ENCODE data around the gene ERC2.

ERC2 gene

DNA sequence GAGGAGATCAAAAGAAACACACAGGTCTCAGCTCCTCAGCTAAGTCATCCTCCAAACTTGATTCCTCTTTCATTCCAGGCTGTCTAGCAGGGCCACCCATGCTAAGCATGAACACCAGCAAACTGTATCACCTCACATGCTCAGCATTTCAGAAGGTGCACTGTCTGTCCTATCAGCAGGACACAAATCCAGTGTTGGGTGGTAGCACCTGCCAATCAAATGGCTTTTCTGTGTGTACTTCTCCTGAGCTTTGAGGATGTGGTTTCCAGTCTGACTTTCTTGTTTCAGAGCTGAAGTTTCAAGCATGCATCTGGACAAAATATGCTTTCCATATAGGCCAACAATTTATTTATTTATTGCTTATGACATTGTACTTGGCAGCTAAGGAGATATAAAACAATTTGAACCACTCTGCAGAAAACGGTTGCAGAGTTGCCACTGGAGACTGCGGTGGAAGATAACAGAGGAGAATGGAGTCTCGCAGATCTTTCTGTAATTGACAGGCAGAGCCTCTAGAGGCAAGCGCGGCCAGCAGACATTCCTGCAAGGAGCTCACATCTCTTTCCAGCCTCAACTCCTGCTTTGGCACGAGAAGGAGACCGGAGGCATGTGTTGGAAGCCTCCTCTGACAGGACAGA, 814.0 kb downstream of the ERC2 start:
- no peak for DNase-seq

- DNase-seq = no peak
Measured at GRCh38 chr3:55651011-55651410, 817.3 kb downstream of the ERC2 start.

DNA sequence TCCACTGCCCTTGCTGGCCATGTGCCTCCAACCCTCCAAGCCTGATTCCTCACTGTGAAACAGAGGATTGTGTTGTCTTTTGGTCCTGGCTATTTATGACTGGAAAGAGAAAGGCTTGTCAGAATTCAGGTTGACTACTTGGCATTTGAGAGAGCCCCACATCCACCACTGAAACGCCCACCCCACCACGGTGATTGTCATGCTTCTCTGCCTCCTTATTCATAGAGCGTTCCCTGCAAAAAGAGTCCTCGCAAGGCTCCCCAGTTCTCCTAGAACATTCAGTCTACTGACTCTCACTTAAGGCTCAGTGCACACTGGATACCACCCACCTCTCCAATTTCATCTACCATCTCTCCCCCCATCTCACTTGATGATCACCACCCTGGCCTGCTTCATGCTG, 818.3 kb downstream of the ERC2 start:
- DNase-seq = no peak

GRCh38 chr3:55649554-55649953, 818.7 kb downstream of the ERC2 start:
- DNase-seq = no peak

- DNase-seq = no peak
Measured at GRCh38 chr3:55648591-55649318, 819.5 kb downstream of the ERC2 start.

GRCh38 chr3:55647670-55648069, 820.6 kb downstream of the ERC2 start:
- DNase-seq = no peak

DNA sequence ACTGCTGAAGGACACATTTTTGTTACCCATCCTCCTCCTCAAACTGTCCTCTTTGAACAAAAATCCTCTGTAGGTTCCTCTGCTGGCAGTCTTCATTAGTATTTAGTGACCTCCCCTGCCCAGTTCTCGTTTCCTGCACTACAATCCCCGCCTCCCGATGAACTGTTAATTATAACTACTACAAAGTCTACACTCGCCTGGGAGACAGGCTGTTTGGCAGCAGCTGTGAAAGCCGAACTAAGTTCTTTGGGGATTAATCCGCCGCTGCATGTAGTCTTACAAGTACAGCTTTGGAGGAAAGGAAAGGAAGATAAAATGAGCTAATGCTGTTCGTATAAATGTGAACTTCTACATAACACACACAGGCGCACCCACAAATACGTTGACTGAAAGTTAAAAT, 821.2 kb downstream of the ERC2 start:
- DNase-seq = no peak

DNA sequence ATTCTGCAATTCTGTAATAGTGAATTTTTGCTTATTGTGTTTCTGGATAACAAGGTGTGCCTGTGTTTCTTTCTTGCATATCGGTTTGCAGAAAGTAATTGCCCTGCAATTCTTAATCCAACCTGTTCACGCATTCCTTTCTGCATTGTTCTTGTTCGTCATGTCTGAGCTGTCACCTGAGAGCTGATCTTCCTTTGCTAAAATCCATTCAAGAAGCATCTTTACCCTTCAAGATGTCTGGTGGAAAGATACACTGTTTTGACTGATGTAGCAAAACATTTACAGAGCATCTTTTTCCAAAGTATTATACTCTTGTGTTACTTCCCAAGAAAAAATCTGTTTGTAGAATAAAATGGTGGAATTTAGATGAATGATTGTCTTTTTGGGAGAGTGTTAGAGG, 822.1 kb downstream of the ERC2 start:
- no peak for DNase-seq

GRCh38 chr3:55645422-55645821, 822.8 kb downstream of the ERC2 start:
- no peak for DNase-seq

- DNase-seq = no peak
Measured at GRCh38 chr3:55643283-55643682, 825.0 kb downstream of the ERC2 start.

- DNase-seq = no peak
Measured at GRCh38 chr3:55641964-55642363, 826.3 kb downstream of the ERC2 start.

DNA sequence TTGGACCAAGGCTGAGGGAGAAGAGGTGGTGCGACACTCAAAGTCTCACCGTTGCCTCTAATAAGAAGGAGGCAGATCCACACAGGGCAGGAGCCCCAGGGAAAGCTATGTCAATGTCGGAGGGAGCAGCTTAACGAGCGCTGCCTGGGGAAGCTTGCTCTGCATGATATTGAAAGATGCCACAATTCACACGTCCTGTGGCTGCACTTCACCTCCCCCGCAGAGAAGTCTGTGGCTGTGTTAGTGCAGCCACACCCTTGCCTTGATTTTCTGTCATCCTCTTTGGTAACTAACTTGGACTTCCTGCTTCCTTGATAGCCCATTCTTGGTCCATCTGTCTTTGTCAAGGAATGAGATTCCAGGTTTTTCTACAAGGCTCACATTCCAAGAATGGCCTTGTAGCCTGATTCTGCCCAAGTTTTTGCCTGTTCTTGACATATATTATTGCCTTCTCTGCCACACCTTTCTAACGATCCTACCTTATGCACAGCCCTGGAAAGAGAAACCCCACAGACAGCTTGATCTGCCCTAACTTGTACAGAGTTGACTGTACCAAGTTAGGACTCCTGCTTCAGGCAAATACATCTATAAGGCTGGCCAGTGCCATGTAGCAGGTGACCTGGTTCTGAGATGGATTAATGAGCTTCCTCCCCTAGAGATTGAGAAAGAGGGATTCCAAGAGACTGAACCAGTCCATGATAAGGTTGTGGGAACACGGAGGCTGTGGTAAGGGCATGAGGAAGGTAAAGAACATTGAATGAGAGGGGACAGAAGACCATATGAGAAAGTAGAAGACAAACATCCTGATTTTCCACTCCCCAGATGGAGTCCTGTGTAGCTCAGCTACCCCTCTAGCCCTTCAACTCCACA, 828.1 kb downstream of the ERC2 start:
- no peak for DNase-seq

DNA sequence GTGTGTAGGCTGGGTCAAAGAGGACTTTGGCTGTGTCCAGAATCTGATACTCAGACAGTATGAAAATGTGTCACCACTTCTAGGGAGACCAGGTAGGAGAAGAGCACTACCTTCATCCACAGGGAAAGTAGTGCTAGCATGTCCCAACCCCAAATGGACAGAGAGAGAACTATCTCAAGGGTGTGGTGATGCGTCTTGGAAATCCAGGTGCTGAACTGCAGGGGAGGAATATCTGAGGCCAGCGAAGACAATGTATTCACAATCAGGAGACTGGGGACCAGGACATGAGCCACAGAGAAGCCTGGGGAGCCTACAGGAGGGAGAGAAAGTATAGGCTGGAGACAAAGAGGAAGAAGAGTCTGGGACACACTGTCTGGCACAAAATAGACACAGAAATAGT, 829.1 kb downstream of the ERC2 start:
- DNase-seq = no peak

- DNase-seq = no peak
Measured at GRCh38 chr3:55637906-55638638, 830.2 kb downstream of the ERC2 start.

DNA sequence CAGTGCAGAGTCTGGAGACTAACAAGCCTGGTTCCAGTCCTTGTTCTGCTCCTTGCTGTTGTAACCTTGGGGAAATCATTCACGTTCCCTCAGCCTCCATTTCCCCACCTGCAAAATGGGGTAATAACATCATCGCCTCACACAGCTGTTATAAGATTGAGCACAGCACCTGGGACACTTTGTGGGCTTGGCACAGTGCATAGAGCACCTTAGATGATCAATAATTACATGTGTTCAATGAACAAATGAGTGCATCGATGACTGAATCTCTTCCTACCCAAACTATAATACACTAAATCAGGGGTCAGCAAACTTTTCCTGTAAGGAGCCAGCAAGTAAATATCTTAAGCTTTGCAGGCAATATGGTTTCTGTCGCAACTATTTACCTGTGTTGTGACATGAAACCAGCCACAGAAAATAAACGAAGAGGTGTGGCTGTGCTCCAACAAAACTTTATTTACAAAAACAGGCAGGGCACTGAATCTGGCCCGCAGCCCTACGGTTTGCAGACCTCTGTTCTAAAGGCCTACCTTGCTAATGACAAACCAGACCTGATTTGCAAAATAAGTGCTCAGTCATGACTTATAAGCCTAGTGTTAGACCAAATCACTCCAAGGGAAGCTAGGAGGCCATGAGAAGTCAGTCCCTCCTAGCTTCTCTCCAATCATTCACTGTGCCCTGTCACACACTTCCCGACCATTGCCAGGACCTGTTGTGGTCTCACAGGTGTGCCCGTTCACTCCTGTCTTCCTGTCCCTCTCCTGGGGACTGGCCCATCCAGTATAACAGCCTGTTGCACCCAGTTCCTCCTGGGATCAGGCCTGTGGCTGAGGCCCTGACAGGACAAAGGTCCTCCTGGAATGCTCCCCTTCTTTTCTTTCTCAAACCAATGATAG, 831.7 kb downstream of the ERC2 start:
- no peak for DNase-seq

- no peak for DNase-seq
Measured at GRCh38 chr3:55634345-55634744, 833.9 kb downstream of the ERC2 start.

DNA sequence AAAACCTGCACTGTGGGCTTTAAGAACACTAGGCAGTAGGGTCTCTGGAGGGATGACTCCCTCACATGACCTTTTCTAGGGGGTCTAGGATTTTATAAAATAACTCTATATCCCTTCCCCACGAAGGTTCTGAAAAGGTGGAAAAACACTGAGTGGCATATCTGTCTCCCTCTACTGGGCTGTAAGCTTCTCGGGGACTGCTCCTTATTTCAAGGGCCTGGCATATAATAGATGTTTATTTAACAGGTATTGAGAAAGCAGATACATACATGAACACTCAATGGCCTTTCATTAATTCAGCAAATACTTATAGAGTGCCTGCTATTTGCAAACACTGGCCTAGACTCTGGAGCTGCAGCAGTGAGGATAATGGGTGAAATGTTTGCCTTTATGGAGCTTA, 834.9 kb downstream of the ERC2 start:
- DNase-seq = no peak

GRCh38 chr3:55631766-55632331, 836.4 kb downstream of the ERC2 start:
- no peak for DNase-seq

GRCh38 chr3:55630921-55631299, 837.4 kb downstream of the ERC2 start:
- no peak for DNase-seq

DNA sequence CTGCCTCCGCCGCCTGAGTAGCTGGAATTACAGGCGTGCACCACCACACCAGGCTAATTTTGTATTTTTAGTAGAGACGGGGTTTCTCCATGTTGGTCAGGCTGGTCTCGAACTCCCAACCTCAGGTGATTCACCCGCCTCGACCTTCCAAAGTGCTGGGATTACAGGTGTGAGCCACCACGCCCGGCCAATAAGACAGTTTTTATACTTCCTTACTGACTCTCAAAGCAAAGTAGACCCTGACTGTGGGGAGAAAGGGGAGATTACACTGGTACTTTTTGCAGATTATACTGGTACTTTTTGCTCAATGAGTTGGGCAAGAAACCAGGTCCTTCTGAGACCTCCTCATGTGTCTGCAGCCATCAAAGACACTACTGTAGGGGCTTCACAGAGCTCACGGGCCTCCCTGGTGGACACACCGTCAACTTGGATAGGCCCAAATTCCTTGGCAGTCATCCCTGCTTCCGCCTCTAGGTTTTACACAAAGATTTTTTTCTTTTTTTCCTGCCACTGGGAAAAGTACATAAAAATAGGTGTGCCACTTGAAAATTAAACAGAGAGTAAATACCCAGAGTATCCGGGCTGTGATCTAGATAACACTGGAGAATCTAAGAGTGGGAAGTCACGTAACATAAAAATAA, 837.9 kb downstream of the ERC2 start:
- no peak for DNase-seq

DNA sequence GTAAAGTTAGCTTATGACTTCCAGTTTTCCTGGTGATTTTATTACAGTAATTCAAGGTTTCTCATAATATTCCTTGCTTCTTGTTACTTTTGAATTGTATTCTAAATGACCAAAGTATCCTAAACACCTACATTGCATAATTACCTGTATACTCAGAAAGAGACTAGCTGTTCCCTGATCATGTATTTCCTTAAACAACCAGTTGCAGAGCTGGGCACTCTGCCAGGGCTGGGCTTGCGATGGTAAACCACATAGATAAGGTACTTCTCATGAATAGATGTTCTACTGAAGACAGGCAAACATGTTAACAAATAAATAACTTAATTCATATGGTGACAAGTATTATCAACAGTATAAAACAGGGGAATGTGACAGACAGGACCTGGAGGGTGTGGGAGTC, 838.8 kb downstream of the ERC2 start:
- peak; percentile 4 for DNase-seq
